Loucy (cell line): ENCODE results near the gene IPO9.

Experiments used
- CTCF ChIP-seq: fragments of 200-600 bp; sonication (generic); conservative IDR thresholded peaks from 2 replicates; pipeline ENCODE4 v1.5.1; 2014; ENCODE audit warnings: mild to moderate bottlenecking, antibody characterized with exemption, low read length
- EZH2phosphoT487 ChIP-seq: fragments of 200-600 bp; IDR thresholded peaks from 2 replicates; pipeline ENCODE4 v1.6.1; 2018; ENCODE audit warnings: antibody characterized with exemption, mild to moderate bottlenecking, moderate library complexity, borderline replicate concordance

GRCh38 chr1:201892211-201892610 is 63.3 kb downstream of the IPO9 start:
- TF ChIP-seq CTCF (no peak), EZH2phosphoT487 (no peak)
